Tibial nerve (tissue), 4 donors: ENCODE measurements around the gene EOLA1. TPM values are rescaled to one million over a fixed set of nuclear protein-coding genes. Genes with fewer than 3 reads are reported as not detected.
"Not testable (repeated sequence)": the region's sequence is repeated elsewhere in the genome, so short reads cannot be mapped to it uniquely, and the experiment has no call there.

Experiments used
- DNase-seq, 2 donors: peaks; one replicate each; pipeline ENCODE4 v3.0.0-alpha.2; 2019; ENCODE audit warnings: low spot score in 2 of 2
- H3K27ac ChIP-seq, 4 donors: fragments of 200-600 bp; sonication (generic) in 3 of 4; one replicate each; pipeline ENCODE4 v1.5.1; 2017 to 2019; ENCODE audit warnings: mild to moderate bottlenecking in 1 of 4
- H3K27me3 ChIP-seq, 2 donors: fragments of 200-600 bp; sonication (generic) in 1 of 2; one replicate each; pipeline versions ENCODE4 v1.5.1 to v1.6.0; 2017 to 2019
- H3K36me3 ChIP-seq, 3 donors: fragments of 200-600 bp; sonication (generic); one replicate each; pipeline ENCODE4 v1.5.1; 2018 to 2019
- H3K4me1 ChIP-seq, 4 donors: fragments of 200-600 bp; sonication (generic) in 3 of 4; one replicate each; pipeline ENCODE4 v1.5.1; 2017 to 2019
- H3K4me3 ChIP-seq, 4 donors: fragments of 200-600 bp; sonication (generic) in 3 of 4; one replicate each; pipeline ENCODE4 v1.5.1; 2017 to 2019; ENCODE audit warnings: mild to moderate bottlenecking in 1 of 4, moderate library complexity in 1 of 4
- H3K9me3 ChIP-seq, 4 donors: fragments of 200-600 bp; sonication (generic) in 3 of 4; one replicate each; pipeline ENCODE4 v1.5.1; 2017 to 2019
- EP300 ChIP-seq, 2 donors: sonication (generic); formaldehyde crosslinking; IDR thresholded peaks; one replicate each; pipeline ENCODE4 v1.6.1; 2017; ENCODE audit warnings: antibody characterized with exemption in 2 of 2, mild to moderate bottlenecking in 1 of 2
- POLR2A ChIP-seq, 2 donors: fragments of 450-650 bp; IDR thresholded peaks; one replicate each; pipeline ENCODE4 v1.6.1; 2017; ENCODE audit warnings: antibody characterized with exemption in 2 of 2, mild to moderate bottlenecking in 2 of 2, moderate library complexity in 2 of 2
- WGBS, 2 donors: methylation state at CpG; one replicate each; pipeline ENCODE4 v1.1.5; 2018; 5-methylcytosine and 5-hydroxymethylcytosine counted together
- total RNA-seq, 4 donors: library from RNA; depleted of rRNA; stranded (reverse); fragments of >200 nt; gene quantifications; one replicate each; pipeline ENCODE4 v1.1.0, GENCODE V29; 2016
- TF ChIP-seq, protein P1 (sequence below), 5 experiments: fragments of 200-600 bp in 3 of 5; fragments of 450-650 bp in 2 of 5; sonication (generic) in 3 of 5; IDR thresholded peaks; one replicate each; pipeline ENCODE4 v1.5.1; 2016 to 2019; ENCODE audit warnings: antibody characterized with exemption in 5 of 5, mild to moderate bottlenecking in 3 of 5, moderate library complexity in 2 of 5

Gene EOLA1
- total RNA-seq, 4 donors from 2014 or later = 9.8 to 16.5 (median 12.3) TPM

DNA sequence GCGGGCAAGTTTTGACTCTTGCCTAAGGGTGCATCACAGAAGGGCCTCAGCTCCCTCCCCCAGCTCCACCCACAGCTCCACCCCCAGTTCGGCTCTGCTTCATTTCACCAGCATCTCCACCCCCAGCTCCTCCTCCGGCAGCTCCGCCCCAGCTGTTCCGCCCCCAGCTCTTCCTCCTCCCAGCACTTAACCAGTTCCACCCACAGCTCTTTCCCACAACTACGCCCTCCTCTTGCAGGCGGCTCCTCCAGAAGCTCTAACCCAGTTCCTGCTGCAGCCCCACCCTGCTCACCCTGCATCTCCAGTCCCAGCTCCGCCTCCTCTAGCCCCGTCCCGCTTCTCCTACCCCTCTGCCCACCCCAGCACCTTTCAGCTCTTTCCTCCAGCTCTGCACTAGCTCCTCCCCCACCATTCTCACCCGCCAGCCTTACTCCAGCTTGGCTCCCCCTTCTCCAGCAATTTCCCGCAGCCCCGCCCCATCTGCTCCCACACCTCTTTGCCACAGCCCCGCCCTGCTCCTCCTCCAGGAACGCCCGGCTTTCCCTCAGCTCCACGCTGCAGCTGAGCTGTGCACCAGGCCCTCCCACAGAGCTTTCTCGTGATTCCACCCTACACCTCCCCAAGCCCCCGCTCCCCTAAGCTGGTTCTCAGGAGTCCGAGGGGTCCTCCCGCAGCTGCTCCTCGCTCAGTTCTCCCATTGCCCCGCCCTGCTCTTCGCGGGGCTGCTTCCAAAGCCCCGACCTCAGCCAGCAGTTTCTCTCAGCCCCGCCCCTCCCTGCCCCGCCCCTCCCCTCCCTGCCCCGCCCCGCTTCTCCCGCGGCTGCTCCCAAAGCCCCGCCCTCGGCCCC is 1.3 kb upstream of the EOLA1 start:
- H3K4me1 ChIP-seq = peaks cover 0 to 9% (median 2%) of the 10 kb centered on the region in 4 donors
- WGBS, 2 donors = 0 to 54% methylated on average over 13 to 34 of the region's 34 CpGs
- no peak for TF ChIP-seq POLR2A (IDR thresholded peaks at IDR 0.05)
- TF ChIP-seq EP300 (IDR thresholded peaks at IDR 0.05) = no peak
- TF ChIP-seq, protein P1, sequence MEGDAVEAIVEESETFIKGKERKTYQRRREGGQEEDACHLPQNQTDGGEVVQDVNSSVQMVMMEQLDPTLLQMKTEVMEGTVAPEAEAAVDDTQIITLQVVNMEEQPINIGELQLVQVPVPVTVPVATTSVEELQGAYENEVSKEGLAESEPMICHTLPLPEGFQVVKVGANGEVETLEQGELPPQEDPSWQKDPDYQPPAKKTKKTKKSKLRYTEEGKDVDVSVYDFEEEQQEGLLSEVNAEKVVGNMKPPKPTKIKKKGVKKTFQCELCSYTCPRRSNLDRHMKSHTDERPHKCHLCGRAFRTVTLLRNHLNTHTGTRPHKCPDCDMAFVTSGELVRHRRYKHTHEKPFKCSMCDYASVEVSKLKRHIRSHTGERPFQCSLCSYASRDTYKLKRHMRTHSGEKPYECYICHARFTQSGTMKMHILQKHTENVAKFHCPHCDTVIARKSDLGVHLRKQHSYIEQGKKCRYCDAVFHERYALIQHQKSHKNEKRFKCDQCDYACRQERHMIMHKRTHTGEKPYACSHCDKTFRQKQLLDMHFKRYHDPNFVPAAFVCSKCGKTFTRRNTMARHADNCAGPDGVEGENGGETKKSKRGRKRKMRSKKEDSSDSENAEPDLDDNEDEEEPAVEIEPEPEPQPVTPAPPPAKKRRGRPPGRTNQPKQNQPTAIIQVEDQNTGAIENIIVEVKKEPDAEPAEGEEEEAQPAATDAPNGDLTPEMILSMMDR (IDR thresholded peaks at IDR 0.05) = no peak
- peaks cover 0 to 8% (median 0%) of the 10 kb centered on the region in 3 donors for H3K36me3 ChIP-seq
- peak overlapping the region; percentile 23 to 65 (median 45) for H3K4me3 ChIP-seq
- peak overlapping the region; percentile 63 to 92 (median 81) for H3K27ac ChIP-seq
- no peaks in the 10 kb centered on the region for H3K9me3 ChIP-seq
- peak; percentile 78 to 80 for DNase-seq
- H3K27me3 ChIP-seq = no peaks in the 10 kb centered on the region

DNA sequence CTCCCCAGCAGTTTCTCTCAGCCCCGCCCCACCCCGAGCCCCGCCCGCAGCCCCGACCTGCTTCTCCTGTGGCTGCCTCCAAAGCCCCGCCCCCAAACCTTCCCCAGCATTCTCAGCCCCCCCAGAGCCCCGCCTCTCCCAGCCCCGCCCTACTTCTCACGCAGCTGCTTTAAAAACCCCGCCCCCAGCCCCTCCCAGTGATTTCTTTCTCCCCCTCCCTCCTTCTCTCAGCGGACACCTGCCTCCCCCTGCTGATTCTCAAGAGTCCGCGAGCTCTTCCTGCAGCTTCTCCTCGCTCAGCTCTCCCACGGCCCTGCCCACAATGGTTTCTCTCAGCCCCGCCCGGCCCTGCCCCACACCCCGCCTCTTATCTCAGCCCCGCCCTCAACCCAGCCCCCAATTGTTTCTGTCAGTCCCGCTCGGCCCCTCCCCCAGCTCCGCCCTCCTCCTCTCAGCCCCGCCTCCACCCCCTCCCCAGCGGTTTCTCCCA is 636 bp upstream of the EOLA1 start:
- H3K36me3 ChIP-seq = peaks cover 0 to 3% (median 0%) of the 10 kb centered on the region in 3 donors
- WGBS, 2 donors = 0 to 39% methylated on average over 6 to 19 of the region's 24 CpGs
- H3K27me3 ChIP-seq = no peaks in the 10 kb centered on the region
- H3K27ac ChIP-seq = peak overlapping the region; percentile 61 to 92 (median 89)
- H3K4me1 ChIP-seq = peaks cover 0 to 9% (median 2%) of the 10 kb centered on the region in 4 donors
- no peak for TF ChIP-seq POLR2A (IDR thresholded peaks at IDR 0.05)
- TF ChIP-seq, protein P1 (IDR thresholded peaks at IDR 0.05) = no peak
- H3K9me3 ChIP-seq = no peaks in the 10 kb centered on the region
- DNase-seq = peak; percentile 89 to 91
- peak overlapping the region; percentile 51 to 65 (median 60) for H3K4me3 ChIP-seq

DNA sequence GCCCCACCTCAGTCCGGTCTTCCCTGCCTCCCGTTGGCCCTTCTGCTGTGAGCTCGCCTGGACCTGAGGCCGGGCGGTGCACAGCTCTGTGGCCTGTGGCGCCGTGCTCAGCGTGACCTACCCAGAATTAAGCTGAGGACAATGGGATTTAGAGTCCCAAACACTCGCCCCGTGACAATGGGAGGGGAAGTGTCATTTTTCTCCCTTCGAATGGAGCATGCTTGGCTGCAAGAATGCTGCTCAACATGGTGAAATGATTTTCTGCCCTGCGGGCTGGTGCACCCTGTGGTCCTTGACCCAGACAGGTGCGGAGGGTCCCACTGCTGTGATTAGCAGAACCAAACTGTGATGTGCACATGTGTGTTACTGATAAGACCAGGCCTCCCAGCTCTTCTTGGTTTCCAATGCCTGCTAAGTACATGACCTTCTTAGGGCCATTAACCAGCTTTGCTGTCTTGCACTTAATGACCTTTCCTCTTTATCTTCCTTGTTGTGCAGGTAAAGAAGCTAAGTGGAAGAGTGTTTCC is 772 bp downstream of the EOLA1 start:
- TF ChIP-seq POLR2A (IDR thresholded peaks at IDR 0.05) (no peak), EP300 (IDR thresholded peaks at IDR 0.05) (no peak)
- TF ChIP-seq, protein P1 (IDR thresholded peaks at IDR 0.05) = no peak
- peak overlapping the region; percentile 61 to 92 (median 89) for H3K27ac ChIP-seq
- 40 to 41% methylated on average over 1 to 13 of the region's 13 CpGs for WGBS, 2 donors
- peaks cover 0 to 3% (median 0%) of the 10 kb centered on the region in 3 donors for H3K36me3 ChIP-seq
- DNase-seq = no peak
- H3K4me3 ChIP-seq = peak overlapping the region; percentile 51 to 65 (median 60)
- no peaks in the 10 kb centered on the region for H3K27me3 ChIP-seq
- H3K9me3 ChIP-seq = no peaks in the 10 kb centered on the region
- H3K4me1 ChIP-seq = peaks cover 0 to 9% (median 2%) of the 10 kb centered on the region in 4 donors

DNA sequence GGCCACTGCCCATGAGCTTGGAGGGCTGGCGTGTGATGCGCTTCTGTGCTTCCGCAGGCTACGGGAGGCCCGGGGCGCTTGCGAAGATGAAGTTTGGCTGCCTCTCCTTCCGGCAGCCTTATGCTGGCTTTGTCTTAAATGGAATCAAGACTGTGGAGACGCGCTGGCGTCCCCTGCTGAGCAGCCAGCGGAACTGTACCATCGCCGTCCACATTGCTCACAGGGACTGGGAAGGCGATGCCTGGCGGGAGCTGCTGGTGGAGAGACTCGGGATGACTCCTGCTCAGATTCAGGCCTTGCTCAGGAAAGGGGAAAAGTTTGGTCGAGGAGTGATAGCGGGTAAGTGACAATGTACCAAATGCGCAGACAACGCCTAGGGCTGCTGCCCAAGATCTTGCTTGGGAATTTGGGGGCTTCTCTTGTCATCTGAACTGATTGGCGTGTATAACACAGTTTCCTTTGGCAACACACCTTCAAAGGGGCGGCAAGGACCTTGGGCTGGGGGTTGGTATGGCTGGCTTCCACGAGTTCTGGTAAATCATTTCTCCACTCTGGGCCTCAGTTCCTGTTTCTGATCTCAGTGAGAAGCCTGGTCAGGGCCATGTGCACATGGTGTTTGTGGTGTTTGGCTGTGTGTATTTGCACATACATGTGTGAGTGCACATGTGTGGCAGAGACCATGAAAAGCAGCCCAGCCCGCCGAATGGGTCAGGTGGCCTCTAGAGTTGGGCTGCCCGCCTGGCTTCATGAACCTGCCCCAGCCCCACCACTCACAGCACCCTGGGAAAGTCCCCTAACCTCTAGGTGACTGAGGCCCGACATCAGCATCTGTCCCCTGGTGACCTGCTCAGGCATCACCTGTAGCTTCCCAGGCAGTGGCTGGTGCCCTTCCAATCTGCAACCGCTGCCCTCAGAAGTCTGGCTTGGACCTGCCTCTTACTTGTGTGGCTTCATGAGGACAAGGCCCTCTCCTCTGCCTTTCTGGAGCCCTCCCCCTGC is 5.0 kb downstream of the EOLA1 start:
- H3K27me3 ChIP-seq, DNase-seq, H3K9me3 ChIP-seq, H3K36me3 ChIP-seq, H3K4me1 ChIP-seq, H3K27ac ChIP-seq, H3K4me3 ChIP-seq: not testable (repeated sequence)
- 75% methylated on average over 21 of the region's 29 CpGs; no CpG with 5 or more reads in 1 of the 2 donors for WGBS, 2 donors

DNA sequence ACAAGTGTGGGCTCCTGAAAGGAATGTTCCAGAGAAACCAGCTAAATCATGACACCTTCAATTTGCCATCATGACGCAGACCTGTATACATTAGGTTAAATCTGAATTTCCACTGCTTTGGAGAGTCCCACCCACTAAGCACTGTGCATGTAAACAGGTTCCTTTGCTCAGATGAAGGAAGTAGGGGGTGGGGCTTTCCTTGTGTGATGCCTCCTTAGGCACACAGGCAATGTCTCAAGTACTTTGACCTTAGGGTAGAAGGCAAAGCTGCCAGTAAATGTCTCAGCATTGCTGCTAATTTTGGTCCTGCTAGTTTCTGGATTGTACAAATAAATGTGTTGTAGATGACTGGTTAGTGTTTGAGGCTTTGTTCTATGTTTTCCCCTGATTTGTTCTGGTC is 6.2 kb downstream of the EOLA1 start:
- H3K9me3 ChIP-seq, H3K4me3 ChIP-seq, DNase-seq, H3K36me3 ChIP-seq, H3K4me1 ChIP-seq, H3K27ac ChIP-seq, H3K27me3 ChIP-seq: not testable (repeated sequence)
- WGBS, 2 donors = 86% methylated on average over 1 of the region's 1 CpG; no CpG with 5 or more reads in 1 of the 2 donors

DNA sequence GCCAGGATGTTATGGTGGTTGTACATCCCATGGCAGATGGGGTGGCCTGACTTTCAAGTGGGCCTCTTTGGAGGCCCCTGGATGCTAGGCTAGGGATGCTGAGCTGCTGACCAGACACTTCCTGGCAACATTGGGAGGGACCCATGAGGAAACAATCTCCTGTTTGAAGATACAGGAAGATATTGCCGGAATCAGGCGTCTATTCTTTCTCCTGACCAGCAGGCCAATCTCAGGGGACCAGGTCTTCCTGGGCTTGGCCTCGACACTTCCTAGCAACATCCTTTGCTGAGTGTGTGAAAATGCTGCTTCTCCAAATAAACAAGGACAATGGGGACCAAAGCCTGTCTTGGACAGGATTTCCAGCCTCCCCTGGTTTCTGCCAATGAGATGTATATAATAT is 7.0 kb downstream of the EOLA1 start:
- DNase-seq, H3K36me3 ChIP-seq, H3K27me3 ChIP-seq, H3K9me3 ChIP-seq, H3K27ac ChIP-seq, H3K4me3 ChIP-seq, H3K4me1 ChIP-seq: not testable (repeated sequence)
- no CpG with 5 or more reads among the region's 3 CpGs for WGBS, 2 donors

DNA sequence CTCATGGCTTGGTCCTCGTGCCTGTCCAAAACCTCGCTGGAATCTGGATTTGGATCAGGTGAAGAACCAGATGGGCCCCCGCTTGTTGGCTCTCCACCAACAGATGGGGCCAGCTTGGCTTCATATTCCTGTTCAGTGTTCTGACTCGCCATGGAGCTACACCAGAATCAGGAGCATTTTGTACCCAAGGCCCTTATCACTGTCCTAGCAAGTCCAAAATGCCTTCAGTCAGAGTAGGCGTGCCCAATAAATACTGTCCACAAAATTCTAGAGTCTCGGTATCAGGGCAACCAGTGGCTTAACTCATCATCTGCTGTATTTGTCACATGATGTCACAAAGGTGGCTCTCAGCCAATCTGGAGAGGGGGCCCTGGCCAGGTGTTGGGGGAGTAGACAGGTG is 8.9 kb downstream of the EOLA1 start, which contains the start of gene HSFX3:
TSS of gene HSFX3 (minus strand) at position 224 of the 400 bp plus-strand sequence. CDS start at position 152, 72 bp downstream.
- H3K27me3 ChIP-seq, H3K27ac ChIP-seq, DNase-seq, H3K9me3 ChIP-seq, H3K36me3 ChIP-seq, H3K4me1 ChIP-seq, H3K4me3 ChIP-seq: not testable (repeated sequence)
- no CpG with 5 or more reads among the region's 6 CpGs for WGBS, 2 donors

DNA sequence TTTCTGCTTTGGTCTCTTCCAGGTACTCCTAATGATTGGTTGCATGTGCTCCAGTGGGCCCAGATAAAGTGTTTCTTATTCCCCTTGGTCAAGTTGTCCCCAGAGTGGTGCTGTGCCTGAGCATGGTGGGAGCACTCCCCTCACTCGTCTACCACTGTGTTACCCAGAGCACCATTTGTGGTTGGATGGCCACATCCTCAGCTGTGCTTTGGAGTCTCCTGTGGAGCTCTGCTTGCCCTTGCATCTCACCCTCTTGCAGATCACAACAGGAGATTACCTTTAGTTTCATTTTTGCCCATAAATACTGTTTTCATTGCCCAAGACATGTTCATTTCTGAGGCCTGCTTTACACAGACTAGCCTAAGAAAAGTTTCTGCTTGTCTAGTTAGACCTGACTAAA is 9.6 kb downstream of the EOLA1 start:
- DNase-seq, H3K27me3 ChIP-seq, H3K9me3 ChIP-seq, H3K36me3 ChIP-seq, H3K4me3 ChIP-seq, H3K4me1 ChIP-seq, H3K27ac ChIP-seq: not testable (repeated sequence)
- 72% methylated on average over 1 of the region's 1 CpG; no CpG with 5 or more reads in 1 of the 2 donors for WGBS, 2 donors
